Measurements from ENCODE around the gene DTD1.
"Not testable (repeated sequence)": the region's sequence is repeated elsewhere in the genome, so short reads cannot be mapped to it uniquely, and the experiment has no call there.

Gene DTD1

GRCh38 chr20:18743665-18744440 is 156.0 kb downstream of the DTD1 start:
- TF ChIP-seq CTCF (IDR thresholded peaks at IDR 0.05; ENCODE audit: borderline replicate concordance, insufficient read depth, low read depth, low read length): no peak
- H3K4me3 ChIP-seq (ENCODE audit: low read depth, low read length): no peak overlapping the region

- TF ChIP-seq CTCF (IDR thresholded peaks at IDR 0.05; ENCODE audit: borderline replicate concordance, insufficient read depth, low read depth, low read length): no peak
These were observed 159.2 kb downstream of the DTD1 start for GRCh38 chr20:18747090-18747489.

GRCh38 chr20:18748987-18749386 is 161.1 kb downstream of the DTD1 start:
- TF ChIP-seq CTCF (IDR thresholded peaks at IDR 0.05; ENCODE audit: borderline replicate concordance, insufficient read depth, low read depth, low read length): no peak
- H3K4me3 ChIP-seq (ENCODE audit: low read depth, low read length): no peak overlapping the region

More at GRCh38 chr20:18747090-18747489, 159.2 kb downstream of the DTD1 start:
- H3K4me3 ChIP-seq (ENCODE audit: low read depth, low read length): no peak overlapping the region

GRCh38 chr20:18749528-18749927 is 161.7 kb downstream of the DTD1 start:
- no peak for TF ChIP-seq CTCF (IDR thresholded peaks at IDR 0.05; ENCODE audit: borderline replicate concordance, insufficient read depth, low read depth, low read length)
- no peak overlapping the region for H3K4me3 ChIP-seq (ENCODE audit: low read depth, low read length)

- no peak for TF ChIP-seq CTCF (IDR thresholded peaks at IDR 0.05; ENCODE audit: borderline replicate concordance, insufficient read depth, low read depth, low read length)
- no peak overlapping the region for H3K4me3 ChIP-seq (ENCODE audit: low read depth, low read length)
These were observed 162.9 kb downstream of the DTD1 start for GRCh38 chr20:18750735-18751134.

GRCh38 chr20:18754030-18754652 is 166.3 kb downstream of the DTD1 start:
- H3K4me3 ChIP-seq (ENCODE audit: low read depth, low read length): no peak overlapping the region
- no peak for TF ChIP-seq CTCF (IDR thresholded peaks at IDR 0.05; ENCODE audit: borderline replicate concordance, insufficient read depth, low read depth, low read length)

GRCh38 chr20:18754653-18755045 is 166.8 kb downstream of the DTD1 start:
- H3K4me3 ChIP-seq (ENCODE audit: low read depth, low read length): no peak overlapping the region
- TF ChIP-seq CTCF (IDR thresholded peaks at IDR 0.05; ENCODE audit: borderline replicate concordance, insufficient read depth, low read depth, low read length): no peak

- not testable (repeated sequence) for H3K4me3 ChIP-seq (ENCODE audit: low read depth, low read length)
These were observed 173.0 kb downstream of the DTD1 start for GRCh38 chr20:18760852-18761251.

Measured in GM12875 (cell line).